Activated naive CD8-positive, alpha-beta T cell treated with anti-CD3 and anti-CD28 coated beads for 36 hours (primary cell): ENCODE data around the gene PKD1L1. TPM values are rescaled to one million over a fixed set of nuclear protein-coding genes. Genes with fewer than 3 reads are reported as not detected.
"Not testable (repeated sequence)": the region's sequence is repeated elsewhere in the genome, so short reads cannot be mapped to it uniquely, and the experiment has no call there.

Experiments
- DNase-seq: peaks from one replicate; pipeline ENCODE4 v3.0.0; 2021
- H3K27ac Mint-ChIP-seq: one replicate; pipeline ENCODE4 v1.8.0; 2022; ENCODE audit warnings: mild to moderate bottlenecking, moderate library complexity, mixed read lengths
- H3K27me3 Mint-ChIP-seq: one replicate; pipeline ENCODE4 v1.8.0; 2022; ENCODE audit warnings: mild to moderate bottlenecking, mixed read lengths
- H3K36me3 Mint-ChIP-seq: one replicate; pipeline ENCODE4 v1.8.0; 2021; ENCODE audit warnings: mild to moderate bottlenecking, mixed read lengths
- H3K4me1 Mint-ChIP-seq: one replicate; pipeline ENCODE4 v1.8.0; 2021; ENCODE audit warnings: mixed read lengths
- H3K4me3 Mint-ChIP-seq: one replicate; pipeline ENCODE4 v1.8.0; 2022; ENCODE audit warnings: mild to moderate bottlenecking, moderate library complexity, mixed read lengths
- H3K9me3 Mint-ChIP-seq: one replicate; pipeline ENCODE4 v1.8.0; 2022; ENCODE audit warnings: mixed read lengths
- total RNA-seq, 2 experiments: library from RNA; stranded (reverse); gene quantifications; one replicate each; pipeline ENCODE4 v1.2.3, GENCODE V29; 2021

PKD1L1 gene
- under 1 TPM; 0.02 to 0.10 TPM for total RNA-seq

- H3K36me3 Mint-ChIP-seq = no peaks in the 10 kb centered on the region
- no peak within 1 kb of the TSS for H3K27ac Mint-ChIP-seq
- no peak within 1 kb of the TSS for H3K4me3 Mint-ChIP-seq
- no peaks in the 10 kb centered on the region for H3K27me3 Mint-ChIP-seq
- peaks cover 1% of the 10 kb centered on the region for H3K4me1 Mint-ChIP-seq
- DNase-seq = no peak
- no peaks in the 10 kb centered on the region for H3K9me3 Mint-ChIP-seq
These were observed at the start of gene PKD1L1 for GRCh38 chr7:47948141-47948790. Gene PKD1L1 (minus strand): TSS chr7:47948466. CDS start chr7:47948440, 26 bp downstream.

- Mint-ChIP-seq H3K27me3 (no peaks in the 10 kb centered on the region), H3K9me3 (peaks cover 2% of the 10 kb centered on the region), H3K27ac (peak overlapping the region; percentile 97), H3K4me1 (peaks cover 19% of the 10 kb centered on the region), H3K4me3 (peak overlapping the region; percentile 79), H3K36me3 (peaks cover 4% of the 10 kb centered on the region)
- no peak for DNase-seq
These were observed 44.2 kb upstream of the PKD1L1 start for GRCh38 chr7:47992446-47992845.

GRCh38 chr7:47991741-47992311 is 43.6 kb upstream of the PKD1L1 start:
- Mint-ChIP-seq H3K9me3 (peaks cover 2% of the 10 kb centered on the region), H3K27me3 (no peaks in the 10 kb centered on the region), H3K36me3 (peaks cover 4% of the 10 kb centered on the region), H3K4me3 (peak overlapping the region; percentile 79), H3K27ac (peak overlapping the region; percentile 97), H3K4me1 (peaks cover 19% of the 10 kb centered on the region)
- peak; percentile 88 for DNase-seq

GRCh38 chr7:47991270-47991669 is 43.0 kb upstream of the PKD1L1 start:
- peaks cover 19% of the 10 kb centered on the region for H3K4me1 Mint-ChIP-seq
- peak overlapping the region; percentile 79 for H3K4me3 Mint-ChIP-seq
- peak overlapping the region; percentile 97 for H3K27ac Mint-ChIP-seq
- peaks cover 2% of the 10 kb centered on the region for H3K9me3 Mint-ChIP-seq
- no peak for DNase-seq
- H3K27me3 Mint-ChIP-seq = no peaks in the 10 kb centered on the region
- H3K36me3 Mint-ChIP-seq = peaks cover 4% of the 10 kb centered on the region

GRCh38 chr7:47990592-47990991 is 42.3 kb upstream of the PKD1L1 start:
- Mint-ChIP-seq H3K4me1 (peaks cover 19% of the 10 kb centered on the region), H3K27ac (no peak overlapping the region), H3K36me3 (peaks cover 4% of the 10 kb centered on the region), H3K4me3 (no peak overlapping the region), H3K9me3 (peaks cover 2% of the 10 kb centered on the region), H3K27me3 (no peaks in the 10 kb centered on the region)
- DNase-seq = no peak

- H3K4me3 Mint-ChIP-seq, H3K27ac Mint-ChIP-seq, H3K27me3 Mint-ChIP-seq, H3K36me3 Mint-ChIP-seq, DNase-seq, H3K9me3 Mint-ChIP-seq: not testable (repeated sequence)
- peaks cover 19% of the 10 kb centered on the region for H3K4me1 Mint-ChIP-seq
These were observed 41.5 kb upstream of the PKD1L1 start for GRCh38 chr7:47989607-47990400.

- H3K9me3 Mint-ChIP-seq = peaks cover 2% of the 10 kb centered on the region
- no peak overlapping the region for H3K27ac Mint-ChIP-seq
- peaks cover 4% of the 10 kb centered on the region for H3K36me3 Mint-ChIP-seq
- H3K4me3 Mint-ChIP-seq = no peak overlapping the region
- no peak for DNase-seq
- no peaks in the 10 kb centered on the region for H3K27me3 Mint-ChIP-seq
- H3K4me1 Mint-ChIP-seq = peaks cover 19% of the 10 kb centered on the region
These were observed 40.5 kb upstream of the PKD1L1 start for GRCh38 chr7:47988496-47989386.

GRCh38 chr7:47982610-47983009 is 34.3 kb upstream of the PKD1L1 start:
- Mint-ChIP-seq H3K27ac (no peak overlapping the region), H3K9me3 (no peaks in the 10 kb centered on the region), H3K27me3 (no peaks in the 10 kb centered on the region), H3K36me3 (peaks cover 10% of the 10 kb centered on the region), H3K4me1 (peaks cover 9% of the 10 kb centered on the region), H3K4me3 (no peak overlapping the region)
- no peak for DNase-seq

GRCh38 chr7:47980648-47981047 is 32.4 kb upstream of the PKD1L1 start:
- not testable (repeated sequence) for H3K4me3 Mint-ChIP-seq, H3K27me3 Mint-ChIP-seq, H3K27ac Mint-ChIP-seq, DNase-seq, H3K9me3 Mint-ChIP-seq
- H3K36me3 Mint-ChIP-seq = peaks cover 18% of the 10 kb centered on the region
- H3K4me1 Mint-ChIP-seq = peaks cover 13% of the 10 kb centered on the region

GRCh38 chr7:47979832-47980181 is 31.5 kb upstream of the PKD1L1 start:
- H3K27ac Mint-ChIP-seq = peak overlapping the region; percentile 95
- H3K9me3 Mint-ChIP-seq = no peaks in the 10 kb centered on the region
- DNase-seq = no peak
- peaks cover 18% of the 10 kb centered on the region for H3K36me3 Mint-ChIP-seq
- H3K4me1 Mint-ChIP-seq = peaks cover 13% of the 10 kb centered on the region
- H3K4me3 Mint-ChIP-seq = peak overlapping the region; percentile 92
- no peaks in the 10 kb centered on the region for H3K27me3 Mint-ChIP-seq

- H3K4me1 Mint-ChIP-seq = peaks cover 15% of the 10 kb centered on the region
- H3K9me3 Mint-ChIP-seq = no peaks in the 10 kb centered on the region
- H3K27me3 Mint-ChIP-seq = no peaks in the 10 kb centered on the region
- H3K4me3 Mint-ChIP-seq = peak within 1 kb of the TSS; percentile 92
- peak within 1 kb of the TSS; percentile 95 for H3K27ac Mint-ChIP-seq
- DNase-seq = peak; percentile 94
- H3K36me3 Mint-ChIP-seq = peaks cover 23% of the 10 kb centered on the region
These were observed 31.0 kb upstream of the PKD1L1 start, which contains the start of gene HUS1 for GRCh38 chr7:47979145-47979831. Gene HUS1 (minus strand): TSS chr7:47979615. CDS start chr7:47979519, 96 bp downstream.

GRCh38 chr7:47978790-47979144 is 30.5 kb upstream of the PKD1L1 start:
- Mint-ChIP-seq H3K4me1 (peaks cover 20% of the 10 kb centered on the region), H3K27me3 (no peaks in the 10 kb centered on the region), H3K27ac (peak overlapping the region; percentile 95)

GRCh38 chr7:47973739-47974138 is 25.5 kb upstream of the PKD1L1 start:
- no peaks in the 10 kb centered on the region for H3K9me3 Mint-ChIP-seq
- peak overlapping the region; percentile 63 for H3K27ac Mint-ChIP-seq
- H3K4me1 Mint-ChIP-seq = peaks cover 41% of the 10 kb centered on the region
- DNase-seq = peak; percentile 12
- H3K36me3 Mint-ChIP-seq = peaks cover 44% of the 10 kb centered on the region
- H3K27me3 Mint-ChIP-seq = no peaks in the 10 kb centered on the region
- no peak overlapping the region for H3K4me3 Mint-ChIP-seq

More at GRCh38 chr7:47978790-47979144, 30.5 kb upstream of the PKD1L1 start:
- H3K36me3 Mint-ChIP-seq = peaks cover 27% of the 10 kb centered on the region
- H3K9me3 Mint-ChIP-seq = no peaks in the 10 kb centered on the region
- peak overlapping the region; percentile 92 for H3K4me3 Mint-ChIP-seq
- no peak for DNase-seq

GRCh38 chr7:47970761-47971160 is 22.5 kb upstream of the PKD1L1 start:
- Mint-ChIP-seq H3K36me3 (peaks cover 41% of the 10 kb centered on the region), H3K27ac (no peak overlapping the region), H3K4me3 (no peak overlapping the region), H3K9me3 (no peaks in the 10 kb centered on the region), H3K4me1 (peaks cover 31% of the 10 kb centered on the region), H3K27me3 (no peaks in the 10 kb centered on the region)
- no peak for DNase-seq
